HEK293T (cell line): Measurements from ENCODE around the gene IDI2.
"Not testable (repeated sequence)": the region's sequence is repeated elsewhere in the genome, so short reads cannot be mapped to it uniquely, and the experiment has no call there.

Experiments used
- CTCF ChIA-PET: fragments of 350-600 bp; formaldehyde crosslinking; extraction: SDS; loops from one replicate; lab custom pipeline; 2021; ENCODE audit warnings: antibody characterized with exemption, inconsistent platforms; lab: Yijun Ruan, JAX
- POLR2A ChIA-PET: fragments of 350-600 bp; formaldehyde crosslinking; extraction: SDS; loops from one replicate; lab custom pipeline; 2020; ENCODE audit warnings: antibody characterized with exemption, inconsistent platforms; lab: Yijun Ruan, JAX
- DNase-seq: peaks from one replicate; pipeline ENCODE4 v3.0.0; 2012; ENCODE audit warnings: mixed read lengths; ENCODE audit errors: extremely low spot score
- ARNT ChIP-seq: fragments of 450-650 bp; IDR thresholded peaks from 2 replicates; pipeline ENCODE4 v1.6.1; 2017; ENCODE audit warnings: mild to moderate bottlenecking
- BHLHE40 ChIP-seq: fragments of 450-650 bp; IDR thresholded peaks from 2 replicates; pipeline ENCODE4 v1.6.1; 2016; ENCODE audit warnings: mild to moderate bottlenecking, moderate library complexity, borderline replicate concordance
- CTBP1 ChIP-seq: fragments of 450-650 bp; IDR thresholded peaks from 2 replicates; pipeline ENCODE4 v1.6.1; 2016; ENCODE audit warnings: borderline replicate concordance
- ELF4 ChIP-seq: fragments of 450-650 bp; IDR thresholded peaks from 2 replicates; pipeline ENCODE4 v1.6.1; 2017; ENCODE audit warnings: antibody characterized with exemption
- FOXA1 ChIP-seq: fragments of 450-650 bp; IDR thresholded peaks from 2 replicates; pipeline ENCODE4 v1.6.1; 2016; ENCODE audit warnings: mild to moderate bottlenecking
- FOXK2 ChIP-seq: fragments of 450-650 bp; IDR thresholded peaks from 2 replicates; pipeline ENCODE4 v1.6.1; 2016; ENCODE audit warnings: mild to moderate bottlenecking
- FOXM1 ChIP-seq: fragments of 450-650 bp; IDR thresholded peaks from 2 replicates; pipeline ENCODE4 v1.6.1; 2017; ENCODE audit warnings: mild to moderate bottlenecking, borderline replicate concordance
- HDGF ChIP-seq: fragments of 450-650 bp; IDR thresholded peaks from 2 replicates; pipeline ENCODE4 v1.6.1; 2017; ENCODE audit warnings: antibody characterized with exemption, borderline replicate concordance
- L3MBTL2 ChIP-seq: fragments of 450-650 bp; conservative IDR thresholded peaks from 2 replicates; pipeline ENCODE4 v1.6.1; 2016; ENCODE audit warnings: mild to moderate bottlenecking
- LEF1 ChIP-seq: fragments of 450-650 bp; IDR thresholded peaks from 2 replicates; pipeline ENCODE4 v1.6.1; 2017; ENCODE audit warnings: mild to moderate bottlenecking, borderline replicate concordance
- NFRKB ChIP-seq: fragments of 450-650 bp; IDR thresholded peaks from 2 replicates; pipeline ENCODE4 v1.6.1; 2016; ENCODE audit warnings: mild to moderate bottlenecking, moderate library complexity
- PKNOX1 ChIP-seq: fragments of 450-650 bp; IDR thresholded peaks from 2 replicates; pipeline ENCODE4 v1.6.1; 2016
- SP1 ChIP-seq: fragments of 450-650 bp; IDR thresholded peaks from 2 replicates; pipeline ENCODE4 v1.6.1; 2017
- SUZ12 ChIP-seq: fragments of 450-650 bp; IDR thresholded peaks from 2 replicates; pipeline ENCODE4 v1.6.1; 2016; ENCODE audit warnings: mild to moderate bottlenecking
- TARDBP ChIP-seq: fragments of 450-650 bp; IDR thresholded peaks from 2 replicates; pipeline ENCODE4 v1.6.1; 2016
- ZNF384 ChIP-seq: fragments of 450-650 bp; IDR thresholded peaks from 2 replicates; pipeline ENCODE4 v1.6.1; 2016

Gene IDI2

GRCh38 chr10:1019362-1019761, 6.3 kb downstream of the IDI2 start:
- POLR2A ChIA-PET: no interaction called here
- TF ChIP-seq ELF4: no peak

GRCh38 chr10:1015688-1016087, 10.0 kb downstream of the IDI2 start:
- DNase-seq: no peak
- ChIA-PET CTCF (no interaction called here), POLR2A (no interaction called here)
- TF ChIP-seq FOXM1 (no peak), ARNT (no peak), CTBP1 (no peak), SUZ12 (no peak), PKNOX1 (no peak), ZNF384 (no peak), BHLHE40 (no peak), LEF1 (no peak), SP1 (no peak), ELF4 (no peak), NFRKB (no peak), FOXA1 (no peak), FOXK2 (no peak), L3MBTL2 (no peak)

More at GRCh38 chr10:1019362-1019761, 6.3 kb downstream of the IDI2 start:
- DNase-seq: no peak
- CTCF ChIA-PET: interaction anchor here (0.7 kb wide), 1 partner anchor 490 kb away, joined by 3 read pairs; no protein-coding TSS in a partner anchor

- ChIA-PET CTCF (no interaction called here), POLR2A (no interaction called here)
- no peak for DNase-seq
- no peak for TF ChIP-seq SUZ12
- no peak for TF ChIP-seq ELF4
- TF ChIP-seq PKNOX1: no peak
- no peak for TF ChIP-seq FOXM1
- TF ChIP-seq TARDBP: no peak
- no peak for TF ChIP-seq HDGF
Observed at GRCh38 chr10:1011696-1012095, 14.0 kb downstream of the IDI2 start.

- no peak for DNase-seq
- ChIA-PET CTCF (no interaction called here), POLR2A (no interaction called here)
- TF ChIP-seq ARNT (no peak), LEF1 (no peak), FOXK2 (no peak), SP1 (no peak), PKNOX1 (no peak)
Observed at GRCh38 chr10:1010703-1011102, 15.0 kb downstream of the IDI2 start.

GRCh38 chr10:1009947-1010346, 15.7 kb downstream of the IDI2 start:
- CTCF ChIA-PET, POLR2A ChIA-PET, DNase-seq: not testable (repeated sequence)

GRCh38 chr10:1009071-1009494, 16.6 kb downstream of the IDI2 start:
- no peak for DNase-seq
- POLR2A ChIA-PET: no interaction called here

GRCh38 chr10:1007583-1007982, 18.1 kb downstream of the IDI2 start:
- no peak for DNase-seq
- POLR2A ChIA-PET: no interaction called here
- CTCF ChIA-PET: no interaction called here
- no peak for TF ChIP-seq FOXK2
- TF ChIP-seq ZNF384: no peak
- TF ChIP-seq BHLHE40: no peak
- TF ChIP-seq HDGF: no peak
- TF ChIP-seq NFRKB: no peak
- no peak for TF ChIP-seq PKNOX1
- no peak for TF ChIP-seq SP1
- no peak for TF ChIP-seq ELF4
- no peak for TF ChIP-seq LEF1
- no peak for TF ChIP-seq L3MBTL2
- no peak for TF ChIP-seq FOXM1
- TF ChIP-seq SUZ12: no peak
- no peak for TF ChIP-seq FOXA1
- no peak for TF ChIP-seq ARNT

More at GRCh38 chr10:1009071-1009494, 16.6 kb downstream of the IDI2 start:
- no peak for TF ChIP-seq ELF4
- TF ChIP-seq SP1: no peak
- TF ChIP-seq LEF1: no peak
- TF ChIP-seq FOXA1: no peak
- no peak for TF ChIP-seq CTBP1
- no peak for TF ChIP-seq PKNOX1
- TF ChIP-seq SUZ12: no peak
- CTCF ChIA-PET: no interaction called here
